ENCODE results near the gene GLT6D1.

Gene GLT6D1

DNA sequence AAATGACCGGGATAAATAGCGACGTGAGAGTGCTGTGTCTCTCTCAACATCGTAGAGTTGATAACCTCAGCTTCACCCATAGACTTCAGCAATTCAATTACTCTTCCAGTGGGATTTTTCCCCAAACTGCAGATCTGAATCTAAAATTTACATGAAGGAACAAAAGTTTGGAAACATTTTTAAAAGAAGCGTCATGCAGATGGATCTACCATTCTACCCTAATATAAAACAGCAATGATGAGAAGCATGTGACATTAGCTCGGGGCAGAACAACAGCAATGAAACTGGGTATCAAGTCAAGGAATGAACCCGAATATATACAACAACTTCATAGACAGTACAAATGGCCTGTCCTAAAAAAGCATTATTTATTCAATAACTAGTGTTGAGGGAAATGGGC is 18.8 kb downstream of the GLT6D1 start:
- no peak for DNase-seq

DNA sequence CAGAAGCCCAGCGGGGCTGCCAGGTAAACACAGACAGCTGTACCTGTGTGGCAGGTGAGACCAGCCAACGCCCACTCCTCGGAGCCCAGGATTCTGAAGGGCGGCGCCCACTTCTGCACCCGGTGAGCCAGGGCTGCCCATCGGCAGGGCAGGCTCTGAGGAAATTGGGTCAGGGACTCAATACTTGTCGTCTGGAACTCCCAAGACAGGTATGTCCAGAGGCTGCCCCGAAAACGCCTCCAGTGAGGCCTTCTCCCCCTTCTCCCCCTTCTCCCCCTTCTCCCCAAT is 19.8 kb downstream of the GLT6D1 start:
- no peak for DNase-seq

- DNase-seq, result no peak
These were observed 20.3 kb downstream of the GLT6D1 start for GRCh38 chr9:135618866-135619598.

- DNase-seq, result no peak
These were observed 21.3 kb downstream of the GLT6D1 start for GRCh38 chr9:135617991-135618411.

- DNase-seq, result no peak
These were observed 21.8 kb downstream of the GLT6D1 start for GRCh38 chr9:135617538-135617900.

- DNase-seq, result no peak
These were observed 22.5 kb downstream of the GLT6D1 start for GRCh38 chr9:135616619-135617537.

DNA sequence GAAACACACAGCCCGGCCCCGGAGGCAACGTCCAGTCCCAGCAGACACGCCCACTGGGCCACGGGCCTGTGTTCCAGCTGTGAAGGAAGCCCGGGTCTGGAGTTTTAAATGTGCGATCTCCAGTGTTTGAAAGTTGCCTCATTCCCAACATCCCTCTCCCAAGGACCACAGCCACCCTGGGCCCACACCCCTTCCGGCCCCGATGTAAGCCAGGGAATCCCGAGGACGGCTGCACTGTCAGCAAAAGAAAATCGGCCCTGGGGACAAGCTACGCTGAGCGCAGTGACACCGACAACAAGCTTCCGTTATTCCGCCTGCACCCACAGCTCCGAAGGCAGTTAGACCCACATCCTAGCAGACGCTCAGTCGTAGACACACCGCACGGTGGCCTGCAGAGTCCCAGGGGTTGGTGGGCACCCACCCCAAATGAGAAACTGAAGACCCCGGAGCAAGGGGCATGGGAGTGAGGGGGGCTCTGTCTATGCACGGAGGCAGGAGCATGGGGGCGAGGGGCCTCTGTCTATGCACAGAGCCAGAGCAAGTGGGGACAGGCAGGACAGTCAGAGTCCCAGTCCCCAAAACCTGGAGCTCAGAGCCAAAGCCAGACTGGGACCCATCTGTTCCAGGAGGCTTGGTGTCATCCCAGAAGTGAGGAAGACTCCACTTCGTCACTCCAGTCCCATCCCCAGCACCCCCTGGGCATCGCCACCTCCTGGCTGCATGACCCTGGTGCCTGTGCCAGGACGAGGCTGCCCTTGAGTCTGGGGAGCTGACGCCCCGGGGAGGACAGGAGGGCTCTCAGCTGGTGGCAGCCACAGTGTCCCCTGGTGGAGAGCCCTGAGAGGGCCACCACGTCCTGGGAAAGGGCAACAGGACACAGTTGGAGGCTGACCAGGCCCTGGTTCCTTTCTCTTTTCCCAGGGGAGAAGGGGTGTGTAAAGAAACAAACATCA is 23.4 kb downstream of the GLT6D1 start:
- no peak for DNase-seq

DNA sequence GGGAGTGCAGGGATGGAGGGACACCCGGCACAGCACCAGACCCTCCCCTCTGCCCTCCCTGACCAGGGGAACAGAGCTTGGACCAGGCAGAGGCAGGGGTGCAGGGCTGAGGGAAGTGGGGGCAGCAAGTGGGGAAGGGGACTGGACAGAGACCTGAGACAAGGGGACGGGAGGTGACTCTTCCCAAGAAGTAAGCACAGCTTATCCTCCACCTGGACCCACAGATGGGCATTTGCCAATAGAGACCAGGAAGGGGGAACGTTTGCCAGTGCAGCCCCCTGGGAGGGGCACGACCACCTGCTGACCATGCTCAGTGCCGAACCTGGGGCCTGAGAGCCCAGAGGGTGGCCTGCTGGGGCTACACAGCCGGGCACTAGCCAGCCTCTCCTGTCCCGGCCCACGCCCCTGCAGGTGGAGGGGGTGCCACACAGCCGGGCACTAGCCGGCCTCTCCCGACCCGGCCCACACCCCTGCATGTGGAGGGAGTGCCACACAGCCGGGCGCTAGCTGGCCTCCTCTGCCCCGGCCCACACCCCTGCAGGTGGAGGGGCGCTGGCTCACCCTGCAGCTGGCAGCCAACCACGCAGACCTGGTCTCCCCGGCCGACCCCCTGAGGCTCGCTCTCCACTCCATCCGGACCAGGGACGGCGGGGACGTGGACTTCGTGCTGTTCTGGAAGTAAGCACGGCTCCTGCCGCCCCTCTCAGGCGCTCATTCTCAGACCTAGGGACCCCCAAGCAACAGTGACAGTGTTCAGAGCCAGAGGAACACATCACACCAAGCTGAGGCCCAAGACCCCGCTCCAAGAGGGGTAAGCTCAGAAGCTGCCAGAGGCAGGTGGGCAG is 24.3 kb downstream of the GLT6D1 start:
- DNase-seq, result no peak

GRCh38 chr9:135613946-135614805 is 25.2 kb downstream of the GLT6D1 start:
- no peak for DNase-seq

GRCh38 chr9:135612981-135613910 is 26.1 kb downstream of the GLT6D1 start:
- DNase-seq, result no peak

- no peak for DNase-seq
These were observed 26.9 kb downstream of the GLT6D1 start for GRCh38 chr9:135612437-135612836.

DNA sequence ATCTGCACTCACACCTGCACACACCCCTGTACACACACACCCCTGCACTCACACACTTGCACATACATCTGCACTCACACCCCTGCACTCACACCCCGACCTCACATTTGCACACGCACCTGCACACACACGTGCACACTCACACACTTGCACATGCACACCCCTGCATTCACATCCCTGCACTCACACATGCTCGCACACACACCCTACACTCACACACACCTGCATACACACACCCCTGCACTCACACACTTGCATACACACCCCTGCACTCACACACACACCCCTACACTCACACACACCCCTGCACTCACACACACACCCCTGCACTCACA is 27.5 kb downstream of the GLT6D1 start:
- DNase-seq, result no peak

DNA sequence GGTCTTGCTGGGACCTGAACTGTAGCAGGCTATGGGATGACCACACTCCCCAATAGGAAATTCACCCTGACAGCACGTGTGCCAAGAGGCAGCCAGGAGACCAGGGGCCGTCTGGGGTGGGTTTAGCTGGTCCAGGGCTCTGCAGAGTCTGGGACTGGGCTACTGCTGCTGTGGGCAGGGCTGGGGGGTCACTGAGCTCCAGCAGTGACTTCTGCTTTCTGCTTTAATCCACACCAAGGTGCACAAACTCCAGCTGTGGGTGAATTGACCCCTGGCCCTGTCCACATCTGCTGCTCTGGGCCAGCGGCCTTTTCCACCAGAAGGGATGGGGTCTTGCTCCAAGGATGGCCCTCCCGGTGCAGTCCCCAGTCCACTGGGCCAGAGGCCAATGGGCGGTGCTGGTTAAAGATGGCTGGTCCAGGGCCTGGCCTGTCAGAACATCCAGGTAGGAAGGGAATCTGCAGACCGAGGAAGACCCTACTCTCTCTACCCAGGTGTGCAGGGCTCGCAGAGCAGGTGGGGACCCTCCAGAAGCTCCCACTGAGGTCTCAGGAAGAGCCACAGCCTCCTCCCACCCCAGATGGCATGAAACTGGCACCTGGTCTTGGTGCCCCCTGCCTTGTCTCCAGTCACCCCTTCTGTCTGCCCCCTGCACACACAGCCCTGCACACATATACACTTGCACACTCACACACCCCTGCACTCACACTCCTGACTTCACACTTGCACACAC is 28.0 kb downstream of the GLT6D1 start:
- no peak for DNase-seq

GRCh38 chr9:135610290-135611141 is 28.8 kb downstream of the GLT6D1 start:
- DNase-seq, result no peak

GRCh38 chr9:135609366-135609955 is 29.9 kb downstream of the GLT6D1 start:
- DNase-seq, result no peak

DNA sequence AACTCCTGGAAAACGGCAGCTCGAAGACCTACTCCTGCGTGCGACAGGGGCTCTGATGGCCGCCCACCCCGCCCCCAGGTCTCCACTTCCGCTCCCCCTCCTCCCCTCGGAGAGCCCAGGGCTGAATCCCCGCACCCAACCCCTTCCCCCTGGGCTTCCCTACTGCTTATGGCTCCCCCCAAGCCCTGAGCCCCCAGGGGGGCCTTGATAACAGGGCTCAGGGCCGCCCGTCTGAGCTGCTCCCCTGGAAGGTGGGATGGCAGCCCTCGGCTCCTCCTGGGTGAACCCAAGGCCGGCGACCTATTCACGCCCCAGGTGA is 30.4 kb downstream of the GLT6D1 start:
- DNase-seq, result no peak

- no peak for DNase-seq
These were observed 30.9 kb downstream of the GLT6D1 start for GRCh38 chr9:135608294-135608998.

Data from NCI-H187 treated with DMSO at 0.1 percent for 48 hours (cell line).